ENCODE measurements around the gene ACSL3.
"Not testable (repeated sequence)": the region's sequence is repeated elsewhere in the genome, so short reads cannot be mapped to it uniquely, and the experiment has no call there.

The ACSL3 gene

DNA sequence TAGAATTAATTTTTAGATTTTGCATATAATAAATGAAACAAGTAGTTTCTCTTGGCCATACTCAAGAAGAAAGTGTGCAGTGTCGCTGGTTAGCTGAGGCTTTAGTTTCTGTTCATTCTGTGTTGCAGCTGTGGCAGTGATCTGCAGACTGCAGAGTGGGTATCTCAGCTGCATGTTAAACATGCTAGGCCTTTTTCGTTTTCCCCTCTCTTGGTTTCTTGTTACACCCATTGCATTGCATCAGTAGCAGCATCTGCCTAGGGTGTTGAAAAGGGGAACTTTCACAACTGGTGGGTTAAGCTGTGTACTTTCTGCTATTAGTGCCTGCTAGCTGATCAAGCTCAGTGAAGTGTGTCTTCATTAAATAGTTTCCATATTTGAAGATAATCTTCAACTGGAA is 51.3 kb downstream of the ACSL3 start:
- peak; percentile 39 for DNase-seq (ENCODE audit: low spot score)

GRCh38 chr2:222912776-222913175 is 51.9 kb downstream of the ACSL3 start:
- DNase-seq (ENCODE audit: low spot score) = no peak

DNA sequence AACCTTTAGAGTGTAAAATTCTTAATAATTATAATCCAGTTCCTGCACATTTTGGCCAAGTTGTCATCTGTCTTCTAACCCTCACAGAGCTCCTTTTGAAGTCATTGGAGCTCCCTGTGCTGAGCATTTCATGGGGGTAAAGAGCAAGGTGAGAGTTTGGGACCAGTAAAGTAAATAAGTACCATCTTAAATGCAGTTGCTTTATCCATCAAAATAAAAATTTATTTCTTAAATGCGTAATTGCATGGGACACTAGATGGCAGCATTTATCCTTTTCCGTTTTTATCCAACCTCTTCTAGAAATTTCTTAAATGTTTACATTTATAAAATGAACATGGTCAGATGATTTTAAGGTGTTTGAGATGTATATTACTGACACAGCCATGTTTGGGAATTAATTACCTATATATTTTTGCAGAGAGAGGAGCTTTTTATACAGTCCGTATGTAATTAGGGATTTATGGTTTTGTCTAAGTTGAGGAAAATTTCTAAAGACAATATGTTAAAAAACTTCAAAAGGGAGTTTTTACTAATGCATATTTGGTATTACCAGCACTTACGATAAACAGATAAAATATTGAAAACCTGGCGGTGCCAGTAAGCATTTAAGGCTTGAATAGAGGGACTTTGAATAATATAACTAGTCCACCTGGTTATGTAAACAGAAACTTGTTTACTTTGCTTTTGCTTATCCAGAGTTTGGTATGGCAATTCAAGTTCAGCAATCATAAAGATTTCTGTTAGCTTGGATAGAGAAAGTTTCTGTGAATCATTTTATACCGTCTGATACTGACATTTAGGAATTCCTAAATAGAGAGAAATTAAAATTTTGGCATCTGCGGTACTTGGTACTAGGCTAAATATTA is 54.5 kb downstream of the ACSL3 start:
- DNase-seq (ENCODE audit: low spot score) = no peak

- no peak for DNase-seq (ENCODE audit: low spot score)
These were observed 55.7 kb downstream of the ACSL3 start for GRCh38 chr2:222916229-222917197.

GRCh38 chr2:222917212-222917611 is 56.4 kb downstream of the ACSL3 start:
- not testable (repeated sequence) for DNase-seq (ENCODE audit: low spot score)

DNA sequence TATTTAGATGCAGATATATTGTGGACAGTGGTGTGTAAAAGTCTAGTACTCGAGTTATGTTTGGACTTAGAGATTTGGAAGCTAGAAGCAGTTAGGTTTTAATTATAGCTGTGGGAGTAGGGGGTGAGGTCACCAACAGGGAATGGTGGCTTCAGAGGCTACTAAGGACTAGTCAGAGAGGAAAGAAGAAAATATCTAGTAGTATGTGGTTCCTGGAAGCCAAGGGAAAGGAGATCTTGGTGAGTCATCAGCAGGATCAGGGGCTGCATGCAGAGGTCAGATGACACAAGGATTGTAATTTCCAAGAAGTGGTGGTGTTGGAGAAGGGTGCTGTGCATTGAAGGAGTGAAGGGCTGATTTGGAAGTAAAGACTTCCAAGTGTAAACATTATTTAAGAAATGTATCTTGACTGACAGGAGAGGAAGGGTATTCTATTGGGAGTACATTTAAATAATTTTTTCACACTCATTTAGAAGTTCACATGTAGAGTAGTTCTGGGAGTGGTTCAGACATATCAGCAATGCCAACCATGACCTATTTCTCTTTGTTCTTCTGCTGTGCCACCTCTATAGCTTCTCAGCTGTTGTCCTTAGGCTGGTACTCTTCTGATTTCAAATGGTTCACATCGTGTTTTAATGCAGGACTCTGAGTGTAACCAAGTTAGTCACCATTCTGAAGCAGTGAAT is 59.1 kb downstream of the ACSL3 start:
- peak; percentile 91 for DNase-seq (ENCODE audit: low spot score)

DNA sequence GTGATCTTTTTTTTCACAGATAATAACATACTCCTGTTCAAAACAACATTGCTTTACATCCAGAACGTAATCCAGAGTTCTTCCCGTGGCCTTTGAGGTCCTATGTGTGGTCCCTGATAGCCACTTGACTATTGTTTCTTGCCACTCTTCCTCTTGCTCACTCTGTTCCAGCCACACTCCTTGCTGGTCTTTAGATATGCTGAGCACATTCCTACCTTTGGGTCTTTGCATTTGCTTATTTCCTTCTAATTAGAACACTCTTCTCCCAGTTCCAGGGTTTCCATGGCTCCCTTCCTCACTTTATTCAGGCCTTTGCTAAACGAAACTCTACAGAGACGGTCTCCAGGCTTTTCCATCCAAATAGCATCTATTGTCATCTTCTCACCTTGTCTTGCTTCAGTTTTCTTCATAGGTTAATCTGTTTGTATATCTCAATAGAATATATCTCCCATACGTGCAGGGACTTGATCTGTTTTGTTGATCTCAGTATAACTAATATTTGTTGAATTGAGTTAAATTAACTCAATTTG is 59.9 kb downstream of the ACSL3 start:
- no peak for DNase-seq (ENCODE audit: low spot score)

DNA sequence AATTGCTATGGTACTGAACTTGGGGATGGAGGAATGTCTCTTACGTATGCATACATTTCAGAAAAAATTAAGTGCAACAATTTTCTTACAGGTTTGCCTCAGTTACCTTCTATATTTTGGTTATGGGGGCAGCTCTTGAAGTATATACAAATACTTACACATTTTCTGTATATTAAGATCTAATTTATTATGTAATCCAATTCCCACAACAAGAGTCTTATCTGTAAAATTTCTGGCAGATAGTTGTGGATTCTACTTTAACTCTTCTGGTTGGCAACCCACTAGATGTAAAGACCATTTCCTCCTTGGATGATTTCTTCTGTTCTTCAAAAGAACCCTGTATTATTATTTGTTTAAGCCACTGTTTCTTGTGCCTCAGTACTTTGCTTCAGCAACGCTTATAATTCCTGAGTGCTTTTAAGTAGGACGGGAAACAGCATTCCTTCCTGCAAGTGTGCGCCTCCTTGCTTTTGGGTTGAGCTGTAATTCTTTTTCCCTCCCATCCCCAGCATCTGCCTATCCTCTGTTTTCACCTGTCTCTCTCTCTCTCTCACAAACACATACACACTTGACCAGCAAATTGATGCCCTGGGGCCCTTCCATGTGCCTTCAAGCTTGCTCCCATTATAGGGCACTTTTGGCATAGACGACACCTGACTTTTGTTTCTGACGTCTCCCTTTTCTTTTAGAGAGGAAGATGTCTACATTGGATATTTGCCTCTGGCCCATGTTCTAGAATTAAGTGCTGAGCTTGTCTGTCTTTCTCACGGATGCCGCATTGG is 61.4 kb downstream of the ACSL3 start:
- no peak for DNase-seq (ENCODE audit: low spot score)

DNA sequence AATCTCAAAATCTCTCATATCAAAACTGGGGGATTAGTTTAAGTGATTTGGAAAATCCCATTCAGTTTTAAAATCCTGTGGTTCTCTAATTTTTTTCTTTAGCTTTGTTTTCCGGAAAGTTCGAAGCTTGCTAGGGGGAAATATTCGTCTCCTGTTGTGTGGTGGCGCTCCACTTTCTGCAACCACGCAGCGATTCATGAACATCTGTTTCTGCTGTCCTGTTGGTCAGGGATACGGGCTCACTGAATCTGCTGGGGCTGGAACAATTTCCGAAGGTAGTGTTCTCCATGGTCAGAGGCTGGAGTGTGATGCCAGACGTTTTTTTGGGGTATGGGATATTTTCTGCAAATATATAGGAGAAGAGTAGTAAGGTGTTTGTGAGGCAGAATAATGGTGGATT is 66.1 kb downstream of the ACSL3 start:
- no peak for DNase-seq (ENCODE audit: low spot score)

GRCh38 chr2:222927600-222927999 is 66.8 kb downstream of the ACSL3 start:
- DNase-seq (ENCODE audit: low spot score) = no peak

GRCh38 chr2:222928335-222928734 is 67.5 kb downstream of the ACSL3 start:
- no peak for DNase-seq (ENCODE audit: low spot score)

- DNase-seq (ENCODE audit: low spot score) = no peak
These were observed 70.0 kb downstream of the ACSL3 start for GRCh38 chr2:222930862-222931261.

DNA sequence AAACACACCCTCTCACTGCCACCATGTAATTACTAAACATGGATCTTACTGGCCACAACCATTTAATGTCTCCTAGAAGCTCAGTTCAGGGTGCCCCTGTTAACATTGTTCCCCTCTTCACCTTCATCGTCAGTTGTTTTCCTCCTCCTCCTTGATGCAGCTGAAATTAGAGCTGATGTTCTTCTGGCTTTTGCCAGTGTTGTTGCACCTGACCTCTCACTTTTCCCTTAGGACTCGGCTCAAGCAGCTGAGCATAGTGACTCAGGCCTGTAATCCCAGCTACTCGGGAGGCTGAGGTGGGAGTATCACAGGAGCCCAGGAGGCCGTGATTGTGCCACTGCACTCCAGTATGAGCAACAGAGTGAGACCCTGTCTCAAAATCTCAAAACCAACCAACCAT is 70.8 kb downstream of the ACSL3 start:
- no peak for DNase-seq (ENCODE audit: low spot score)

- no peak for DNase-seq (ENCODE audit: low spot score)
These were observed 72.6 kb downstream of the ACSL3 start for GRCh38 chr2:222933458-222933857.

DNA sequence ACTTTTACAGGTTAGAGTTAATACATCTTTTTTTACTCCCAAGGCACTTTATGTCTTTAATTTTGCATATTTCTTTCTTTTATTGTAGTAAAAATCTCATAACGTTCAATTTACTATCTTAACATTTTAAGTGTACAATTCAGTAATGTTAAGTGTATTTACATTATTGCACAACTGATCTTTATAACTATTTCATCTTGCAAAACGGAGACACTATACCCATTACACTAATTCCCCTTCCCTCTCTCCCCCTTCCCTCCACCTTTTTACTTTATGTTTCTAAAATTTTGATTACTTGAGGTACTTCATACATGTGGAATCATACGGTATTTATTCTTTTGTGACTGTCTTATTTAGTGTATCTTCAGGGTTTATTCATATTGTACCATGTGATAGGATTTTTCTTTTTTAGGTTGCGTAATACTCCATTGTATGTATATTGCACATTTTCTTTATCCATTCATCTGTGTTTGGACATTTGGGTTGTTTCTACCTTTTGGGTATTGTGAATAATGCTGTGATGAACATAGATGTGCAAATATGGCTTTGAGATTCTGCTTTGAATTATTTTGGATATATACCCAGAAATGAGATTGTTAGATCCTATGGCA is 75.0 kb downstream of the ACSL3 start:
- DNase-seq (ENCODE audit: low spot score) = no peak

- no peak for DNase-seq (ENCODE audit: low spot score)
These were observed 75.9 kb downstream of the ACSL3 start for GRCh38 chr2:222936705-222937104.

GRCh38 chr2:222938327-222938726 is 77.5 kb downstream of the ACSL3 start:
- no peak for DNase-seq (ENCODE audit: low spot score)

GRCh38 chr2:222939208-222939856 is 78.5 kb downstream of the ACSL3 start:
- DNase-seq (ENCODE audit: low spot score) = peak; percentile 38

- DNase-seq (ENCODE audit: low spot score) = no peak
These were observed 79.1 kb downstream of the ACSL3 start for GRCh38 chr2:222939979-222940378.

DNA sequence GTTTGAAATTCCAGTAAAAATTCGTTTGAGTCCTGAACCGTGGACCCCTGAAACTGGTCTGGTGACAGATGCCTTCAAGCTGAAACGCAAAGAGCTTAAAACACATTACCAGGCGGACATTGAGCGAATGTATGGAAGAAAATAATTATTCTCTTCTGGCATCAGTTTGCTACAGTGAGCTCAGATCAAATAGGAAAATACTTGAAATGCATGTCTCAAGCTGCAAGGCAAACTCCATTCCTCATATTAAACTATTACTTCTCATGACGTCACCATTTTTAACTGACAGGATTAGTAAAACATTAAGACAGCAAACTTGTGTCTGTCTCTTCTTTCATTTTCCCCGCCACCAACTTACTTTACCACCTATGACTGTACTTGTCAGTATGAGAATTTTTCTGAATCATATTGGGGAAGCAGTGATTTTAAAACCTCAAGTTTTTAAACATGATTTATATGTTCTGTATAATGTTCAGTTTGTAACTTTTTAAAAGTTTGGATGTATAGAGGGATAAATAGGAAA is 80.7 kb downstream of the ACSL3 start:
- DNase-seq (ENCODE audit: low spot score) = no peak
